ENCODE measurements around the gene UPF3B. TPM values are rescaled to one million over a fixed set of nuclear protein-coding genes. Genes with fewer than 3 reads are reported as not detected.
"Not testable (repeated sequence)": the region's sequence is repeated elsewhere in the genome, so short reads cannot be mapped to it uniquely, and the experiment has no call there.

UPF3B gene
- total RNA-seq, 2 experiments from 2014 or later, result 14.8 to 15.3 TPM

GRCh38 chrX:119816300-119816699, 36.5 kb downstream of the UPF3B start:
- intact Hi-C loops (cut with micrococcal nuclease), result no loop called here
- DNase-seq, result no peak
- peaks cover 14% of the 10 kb centered on the region for H3K4me1 Mint-ChIP-seq (ENCODE audit: low read depth)
- CTCF ChIA-PET, result no interaction called here
- H3K4me3 Mint-ChIP-seq, result no peak overlapping the region
- H3K36me3 Mint-ChIP-seq, result no peaks in the 10 kb centered on the region
- POLR2A ChIA-PET, result interaction anchor here (1.6 kb wide), 1 partner anchor 30 kb away, joined by 3 read pairs; no protein-coding TSS in a partner anchor
- H3K9me3 Mint-ChIP-seq, result no peaks in the 10 kb centered on the region
- no peak overlapping the region for H3K27ac Mint-ChIP-seq
- H3K27me3 Mint-ChIP-seq, result no peaks in the 10 kb centered on the region

- H3K36me3 Mint-ChIP-seq, result peaks cover 8% of the 10 kb centered on the region
- H3K4me3 Mint-ChIP-seq, result no peak overlapping the region
- DNase-seq, result no peak
- intact Hi-C loops (cut with micrococcal nuclease), result no loop called here
- no peaks in the 10 kb centered on the region for H3K27me3 Mint-ChIP-seq
- H3K9me3 Mint-ChIP-seq, result no peaks in the 10 kb centered on the region
- no peak overlapping the region for H3K27ac Mint-ChIP-seq
- ChIA-PET CTCF (no interaction called here), POLR2A (interaction anchor here (0.6 kb wide), 1 partner anchor 9 kb away, joined by 5 read pairs; no protein-coding TSS in a partner anchor)
- peaks cover 2% of the 10 kb centered on the region for H3K4me1 Mint-ChIP-seq (ENCODE audit: low read depth)
These were observed 43.5 kb downstream of the UPF3B start for GRCh38 chrX:119809185-119809666.

- H3K9me3 Mint-ChIP-seq, CTCF ChIA-PET, POLR2A ChIA-PET: not testable (repeated sequence)
These were observed 44.3 kb downstream of the UPF3B start for GRCh38 chrX:119808461-119808860.

GRCh38 chrX:119802546-119802945, 50.2 kb downstream of the UPF3B start:
- H3K27me3 Mint-ChIP-seq, result no peaks in the 10 kb centered on the region
- H3K27ac Mint-ChIP-seq, result no peak overlapping the region
- DNase-seq, result no peak
- no peak overlapping the region for H3K4me3 Mint-ChIP-seq
- ChIA-PET CTCF (no interaction called here), POLR2A (no interaction called here)
- H3K9me3 Mint-ChIP-seq, result no peaks in the 10 kb centered on the region
- peaks cover 8% of the 10 kb centered on the region for H3K36me3 Mint-ChIP-seq
- H3K4me1 Mint-ChIP-seq (ENCODE audit: low read depth), result no peaks in the 10 kb centered on the region
- intact Hi-C loops (cut with micrococcal nuclease), result no loop called here

More at GRCh38 chrX:119808461-119808860, 44.3 kb downstream of the UPF3B start:
- H3K36me3 Mint-ChIP-seq; H3K4me1 Mint-ChIP-seq (ENCODE audit: low read depth); H3K27me3 Mint-ChIP-seq; DNase-seq; H3K27ac Mint-ChIP-seq; H3K4me3 Mint-ChIP-seq; intact Hi-C loops (cut with micrococcal nuclease): not testable (repeated sequence)

GRCh38 chrX:119801253-119802221, 51.2 kb downstream of the UPF3B start:
- H3K4me1 Mint-ChIP-seq (ENCODE audit: low read depth), result no peaks in the 10 kb centered on the region
- ChIA-PET POLR2A (no interaction called here), CTCF (no interaction called here)
- H3K9me3 Mint-ChIP-seq, result no peaks in the 10 kb centered on the region
- no peak overlapping the region for H3K27ac Mint-ChIP-seq
- H3K27me3 Mint-ChIP-seq, result no peaks in the 10 kb centered on the region
- intact Hi-C loops (cut with micrococcal nuclease), result no loop called here
- DNase-seq, result no peak
- peaks cover 5% of the 10 kb centered on the region for H3K36me3 Mint-ChIP-seq
- H3K4me3 Mint-ChIP-seq, result no peak overlapping the region

GRCh38 chrX:119791437-119792231, 61.1 kb downstream of the UPF3B start, which contains the start of gene RPL39:
Gene RPL39 (minus strand): TSS chrX:119791630. CDS start chrX:119791576, 54 bp downstream.
- intact Hi-C loops (cut with micrococcal nuclease), result loop anchor here (1.0 to 5.0 kb wide), 11 partner anchors 27 to 274 kb away; partner anchors contain the start of genes NDUFA1, NKAP and RNF113A
- ChIA-PET CTCF (interaction anchor here (0.8 to 2.2 kb wide), 9 partner anchors 34 to 322 kb away, joined by 3 to 12 read pairs (median 4); partner anchors contain the start of genes NKAP and UPF3B), POLR2A (interaction anchor here (0.7 to 2.2 kb wide), 18 partner anchors 11 to 218 kb away, joined by 3 to 29 read pairs (median 5); partner anchors contain the start of genes NDUFA1, NKRF, RNF113A and SEPTIN6)
- Mint-ChIP-seq H3K4me3 (peak within 1 kb of the TSS; percentile 90), H3K27ac (peak within 1 kb of the TSS; percentile 97), H3K27me3 (no peaks in the 10 kb centered on the region), H3K9me3 (no peaks in the 10 kb centered on the region), H3K36me3 (peaks cover 40% of the 10 kb centered on the region), H3K4me1 (ENCODE audit: low read depth) (peaks cover 20% of the 10 kb centered on the region)
- peak; percentile 86 for DNase-seq

- Mint-ChIP-seq H3K4me1 (ENCODE audit: low read depth) (peaks cover 22% of the 10 kb centered on the region), H3K36me3 (peaks cover 44% of the 10 kb centered on the region), H3K9me3 (no peaks in the 10 kb centered on the region), H3K4me3 (peak overlapping the region; percentile 90), H3K27ac (peak overlapping the region; percentile 97), H3K27me3 (no peaks in the 10 kb centered on the region)
- ChIA-PET POLR2A (interaction anchor here (1.0 to 2.2 kb wide), 16 partner anchors 27 to 217 kb away, joined by 3 to 29 read pairs (median 6); partner anchors contain the start of genes NDUFA1, RNF113A, SEPTIN6 and SOWAHD), CTCF (interaction anchor here (0.8 to 2.2 kb wide), 9 partner anchors 35 to 322 kb away, joined by 3 to 12 read pairs (median 4); partner anchors contain the start of genes NKAP and UPF3B)
- intact Hi-C loops (cut with micrococcal nuclease), result loop anchor here (1.0 to 5.0 kb wide), 8 partner anchors 35 to 274 kb away; partner anchors contain the start of genes NDUFA1 and RNF113A
- DNase-seq, result peak; percentile 57
These were observed 61.8 kb downstream of the UPF3B start for GRCh38 chrX:119790977-119791436.

- CTCF ChIA-PET, result interaction anchor here (0.6 to 1.6 kb wide), 10 partner anchors 21 to 302 kb away, joined by 3 to 5 read pairs (median 3); partner anchors contain the start of gene SOWAHD
- Mint-ChIP-seq H3K27ac (peak overlapping the region; percentile 58), H3K27me3 (no peaks in the 10 kb centered on the region), H3K9me3 (no peaks in the 10 kb centered on the region), H3K4me3 (no peak overlapping the region), H3K36me3 (peaks cover 45% of the 10 kb centered on the region), H3K4me1 (ENCODE audit: low read depth) (peaks cover 29% of the 10 kb centered on the region)
- POLR2A ChIA-PET, result interaction anchor here (0.6 to 2.1 kb wide), 4 partner anchors 27 to 291 kb away, joined by 3 to 6 read pairs (median 4); partner anchors contain the start of genes SOWAHD and UBE2A
- intact Hi-C loops (cut with micrococcal nuclease), result no loop called here
- peak; percentile 65 for DNase-seq
These were observed 67.9 kb downstream of the UPF3B start for GRCh38 chrX:119784747-119785446.

Other genes starting within 250 kb of the UPF3B start
- gene NKRF, start 246.5 kb downstream of the UPF3B start, total RNA-seq, result 10 to 100 TPM; 19.5 to 20.2 TPM
- gene SEPTIN6, start 159.8 kb downstream of the UPF3B start, total RNA-seq, result 100 to 1,000 TPM; 154 to 156 TPM
- gene SOWAHD, start 94.4 kb downstream of the UPF3B start, total RNA-seq, result under 1 TPM; 0.34 to 0.55 TPM
- 1,000 to 10,000 TPM; 2,669 to 2,681 TPM for gene RPL39, start 61.3 kb downstream of the UPF3B start, total RNA-seq
- gene RNF113A, start 18.8 kb upstream of the UPF3B start, total RNA-seq, result 10 to 100 TPM; 23.1 to 26.2 TPM
- gene NDUFA1, start 18.9 kb upstream of the UPF3B start, total RNA-seq, result 100 to 1,000 TPM; 103 to 104 TPM
- not detected for gene AKAP14, start 42.9 kb upstream of the UPF3B start, total RNA-seq
- 10 to 100 TPM; 10.8 to 11.7 TPM for gene NKAP, start 90.8 kb upstream of the UPF3B start, total RNA-seq
- gene RHOXF2B, start 224.7 kb upstream of the UPF3B start, total RNA-seq, result not detected